Suppressor macrophage (primary cell): ENCODE results near the gene TENM4.
A peak's percentile ranks its signal among the peaks of the same experiment; 100 is the strongest.

Experiments
- DNase-seq, 4 experiments: peaks; one replicate each; pipeline ENCODE4 v3.0.0-alpha.2; 2020 to 2022

The TENM4 gene

DNA sequence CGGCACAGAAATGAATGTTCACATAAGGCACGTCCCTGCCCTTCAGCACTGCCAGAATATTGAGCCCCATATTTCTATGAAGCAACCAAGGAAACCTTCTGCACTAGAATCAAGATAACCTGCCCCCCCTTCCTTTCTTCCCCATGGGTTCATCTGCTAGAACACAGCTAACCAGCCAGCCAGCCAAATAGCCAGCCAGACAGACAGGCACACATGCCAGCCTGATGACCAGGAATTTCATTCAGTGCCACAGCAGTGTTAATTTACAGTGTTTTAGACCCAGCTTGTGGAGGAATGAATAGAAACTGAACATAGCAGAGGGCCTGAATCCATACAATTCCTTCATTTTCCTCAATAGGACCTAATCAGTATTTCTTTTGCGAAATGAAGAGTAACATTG is 57.0 kb downstream of the TENM4 start:
- DNase-seq: no peak

DNA sequence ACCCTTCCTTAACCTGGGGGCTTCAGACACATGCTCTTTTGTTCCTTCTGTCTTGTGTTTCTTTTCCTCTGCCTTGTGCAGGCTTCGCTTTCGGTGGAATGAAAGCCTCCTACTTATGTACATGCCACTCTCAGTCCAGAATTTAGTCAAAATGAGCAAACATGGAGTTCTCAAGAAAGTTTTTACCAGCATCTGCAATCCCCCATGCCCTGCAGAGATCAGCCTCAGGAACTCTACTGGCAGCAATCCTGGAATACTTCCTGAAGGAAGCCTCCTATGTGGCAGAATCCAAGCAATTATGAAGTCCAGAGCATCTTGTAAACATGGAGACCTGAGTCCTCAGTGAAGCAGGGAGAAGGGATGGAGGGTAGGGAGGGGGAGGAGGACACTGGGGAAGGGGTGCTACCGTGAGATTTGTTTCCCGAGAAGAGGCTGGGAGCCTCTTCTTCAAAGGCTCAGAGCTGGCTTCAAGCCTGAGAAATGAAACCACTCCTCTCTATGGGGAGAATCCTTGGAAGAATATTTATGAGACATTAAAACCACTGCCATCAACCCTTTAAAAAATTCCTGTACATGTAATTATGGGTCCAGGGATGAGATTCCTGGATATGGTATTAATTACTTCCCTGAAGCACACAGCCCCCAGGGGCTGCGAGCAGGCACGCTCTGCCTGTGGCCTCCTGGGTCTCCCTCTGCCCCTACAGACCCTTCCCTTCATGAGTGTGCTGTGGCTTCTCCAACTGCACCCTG is 58.4 kb downstream of the TENM4 start:
- DNase-seq: no peak

DNA sequence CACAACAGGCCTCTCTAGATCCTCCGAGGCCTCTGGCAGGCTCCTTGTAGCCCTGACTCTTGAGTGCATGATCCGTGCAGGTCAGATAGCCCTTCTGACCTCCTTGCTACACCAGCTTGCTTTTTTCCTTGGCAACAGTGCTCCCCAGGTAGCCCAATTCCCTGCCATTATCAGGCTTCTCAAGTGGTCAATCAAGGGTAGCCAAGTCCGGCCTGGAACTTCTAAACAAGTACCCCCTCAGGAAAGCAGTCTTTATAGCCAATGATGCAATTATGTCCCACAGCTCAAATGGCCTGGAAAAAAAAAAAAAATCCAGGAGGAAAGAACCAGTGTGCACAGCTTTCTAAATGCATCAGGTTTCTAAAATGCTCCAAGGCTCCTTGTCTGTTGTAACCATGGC is 59.8 kb downstream of the TENM4 start:
- no peak for DNase-seq

DNA sequence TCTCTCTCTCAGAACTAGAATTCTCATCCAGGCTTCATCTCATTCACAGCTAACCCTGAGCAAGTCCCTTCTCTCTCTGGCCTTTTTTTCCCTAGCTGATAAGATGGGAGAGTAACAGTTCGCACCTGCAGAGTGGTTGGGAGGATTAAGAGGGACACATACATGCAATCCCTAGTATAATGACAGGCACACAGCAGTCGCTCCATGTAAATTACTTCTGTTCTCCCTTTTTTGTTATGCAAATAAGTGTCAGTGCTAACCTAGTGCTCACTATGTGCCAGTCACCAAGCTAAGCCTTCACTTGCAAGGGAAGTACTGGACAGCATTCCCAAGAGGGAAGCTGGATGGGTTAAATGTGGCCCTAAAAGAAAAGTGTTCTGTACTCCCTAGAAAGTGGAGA is 63.4 kb downstream of the TENM4 start:
- no peak for DNase-seq

DNA sequence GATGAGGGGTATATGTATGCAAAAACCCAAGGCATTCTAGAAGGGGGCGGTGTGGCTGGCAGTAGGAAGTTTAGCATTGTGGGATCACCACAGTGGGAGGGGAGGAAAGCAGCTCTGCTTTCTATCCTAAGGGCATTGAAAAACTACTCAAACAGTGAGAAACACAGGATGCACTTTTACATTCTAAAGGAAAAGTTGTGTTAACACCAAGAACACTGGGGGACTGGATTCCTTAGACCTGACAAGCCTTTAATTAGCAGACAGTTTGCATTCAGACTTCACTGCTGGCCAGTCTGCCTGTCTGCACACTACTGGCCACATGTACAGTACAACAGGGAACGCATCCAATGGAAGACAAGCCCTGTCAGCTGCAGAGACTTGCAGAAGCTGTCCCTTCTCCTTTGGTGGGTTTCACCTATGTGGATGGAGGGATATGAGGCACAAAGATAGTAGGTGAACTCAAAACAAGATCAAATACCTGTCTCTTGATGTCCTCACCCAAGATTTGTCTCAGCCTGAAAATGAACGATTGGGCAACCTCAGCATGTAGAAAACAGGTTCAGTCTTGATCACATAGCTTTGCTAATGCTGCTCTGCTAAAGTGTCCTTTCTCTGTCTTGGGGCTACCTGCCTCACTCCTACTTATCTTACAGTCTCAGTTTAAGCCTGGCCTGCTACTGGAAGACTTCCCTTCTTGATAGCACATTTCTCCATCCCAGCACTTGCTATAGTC is 64.8 kb downstream of the TENM4 start:
- DNase-seq: no peak

DNA sequence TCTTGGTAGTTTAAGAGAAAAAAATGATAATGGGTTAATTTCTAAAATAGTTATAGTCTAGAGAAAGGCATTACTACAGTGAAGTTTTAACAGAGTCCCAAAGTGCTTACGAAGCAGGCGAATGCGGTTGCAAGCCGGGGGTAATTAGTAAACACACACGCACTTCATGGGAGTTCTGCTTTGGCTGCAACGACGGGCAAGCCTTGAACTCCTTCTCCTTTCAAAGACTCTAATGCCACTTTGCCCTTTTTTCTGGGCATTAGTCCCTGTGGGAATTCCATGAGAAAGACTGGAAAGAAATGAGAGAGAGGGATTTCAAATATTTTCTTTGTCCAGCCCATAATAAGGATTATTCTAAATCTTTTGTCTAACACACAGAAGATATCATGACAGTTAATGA is 66.1 kb downstream of the TENM4 start:
- DNase-seq: no peak

DNA sequence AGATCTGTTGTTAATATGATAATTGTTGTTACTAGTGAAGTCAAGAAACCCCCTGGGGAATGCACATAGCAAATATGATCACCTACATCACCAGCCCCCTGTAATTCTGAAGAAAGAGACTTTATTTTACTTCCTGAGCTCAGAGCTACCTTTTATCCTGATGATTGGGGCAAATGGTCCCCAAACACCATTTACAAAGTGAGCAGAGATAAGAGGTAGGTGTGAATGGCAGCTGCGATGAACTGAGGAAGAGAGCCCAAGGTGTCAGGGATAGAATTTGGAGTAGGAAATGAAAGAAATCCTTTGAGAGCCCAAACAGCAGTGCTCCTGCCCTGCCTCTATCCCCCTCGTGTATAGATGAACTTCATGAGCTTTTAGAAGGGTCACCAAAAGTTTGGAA is 69.1 kb downstream of the TENM4 start:
- DNase-seq: no peak

DNA sequence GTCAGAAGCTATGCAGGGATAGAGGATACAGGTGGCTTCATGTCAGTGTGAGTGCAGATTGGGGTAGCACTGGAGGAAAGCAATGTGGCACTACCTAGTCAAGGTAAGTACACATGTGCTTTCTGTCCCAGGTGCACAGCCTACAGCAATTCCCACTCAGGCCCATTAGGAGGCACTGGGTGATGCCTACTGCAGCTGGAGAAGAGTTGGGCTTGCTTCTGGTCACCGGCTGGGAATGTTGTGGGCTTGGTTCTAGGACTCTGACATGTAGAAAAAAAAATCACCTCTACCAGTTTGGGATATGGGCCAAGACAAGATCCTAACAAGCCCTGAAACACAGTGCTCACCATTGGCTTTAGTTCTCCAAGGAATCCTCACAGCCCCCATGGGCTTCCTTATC is 69.7 kb downstream of the TENM4 start:
- DNase-seq: no peak

DNA sequence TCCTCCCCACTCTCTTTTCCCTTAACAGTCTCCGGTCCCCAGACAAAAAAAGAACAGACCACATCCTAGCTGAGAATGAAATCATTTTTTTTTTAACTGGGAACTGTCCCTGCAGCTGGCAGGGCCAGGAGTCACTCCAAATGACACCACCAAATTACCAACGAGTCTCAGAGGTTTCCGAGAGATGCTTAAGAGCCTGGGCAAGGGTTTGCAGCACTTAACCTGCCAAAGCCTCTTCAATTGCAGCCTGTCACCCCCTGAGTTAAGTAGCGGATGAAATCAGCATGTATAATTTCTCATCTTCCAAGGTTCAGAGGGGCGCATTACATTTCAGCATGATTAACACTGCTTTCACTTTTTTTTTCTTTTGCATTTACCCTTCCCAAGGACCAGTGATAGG is 71.8 kb downstream of the TENM4 start:
- DNase-seq: no peak

DNA sequence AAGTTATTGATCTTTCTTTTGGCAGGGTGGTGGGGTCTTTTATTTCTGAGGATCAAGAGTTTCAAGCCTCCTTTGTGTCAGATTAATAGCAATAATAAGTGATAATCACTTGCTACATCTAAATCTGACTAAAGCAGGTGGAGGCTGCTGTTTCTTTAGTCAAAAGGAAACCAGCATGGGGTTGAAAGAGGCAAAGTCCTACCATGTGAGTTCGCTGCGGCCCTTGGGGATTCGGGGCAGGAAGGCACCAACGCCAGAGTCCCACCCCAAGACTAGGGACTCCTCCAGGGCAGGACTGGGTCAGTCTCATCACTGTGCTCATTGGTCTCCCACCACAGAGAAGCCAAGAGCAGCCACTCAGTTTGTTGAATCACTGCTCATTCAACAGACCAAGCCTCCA is 73.0 kb downstream of the TENM4 start:
- no peak for DNase-seq

DNA sequence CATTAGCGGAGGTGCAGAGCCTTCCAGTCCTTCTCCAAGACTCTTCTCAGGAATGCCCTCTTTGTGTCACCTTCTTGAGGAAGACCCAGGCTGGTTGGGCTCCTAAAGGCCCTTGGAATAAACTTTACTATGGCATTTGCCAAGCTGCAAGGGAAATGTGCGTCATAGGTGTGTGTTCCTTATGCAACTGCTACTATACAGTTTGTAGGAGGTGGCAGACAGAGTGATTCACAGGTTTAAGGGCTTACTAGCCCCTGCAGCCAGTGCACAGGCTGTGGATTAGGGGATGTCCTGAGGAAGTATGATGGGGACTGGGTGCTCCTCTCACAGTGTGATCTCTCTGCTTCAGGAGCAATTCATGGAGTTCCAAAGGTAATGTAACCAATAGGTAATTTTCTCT is 74.6 kb downstream of the TENM4 start:
- DNase-seq: no peak

DNA sequence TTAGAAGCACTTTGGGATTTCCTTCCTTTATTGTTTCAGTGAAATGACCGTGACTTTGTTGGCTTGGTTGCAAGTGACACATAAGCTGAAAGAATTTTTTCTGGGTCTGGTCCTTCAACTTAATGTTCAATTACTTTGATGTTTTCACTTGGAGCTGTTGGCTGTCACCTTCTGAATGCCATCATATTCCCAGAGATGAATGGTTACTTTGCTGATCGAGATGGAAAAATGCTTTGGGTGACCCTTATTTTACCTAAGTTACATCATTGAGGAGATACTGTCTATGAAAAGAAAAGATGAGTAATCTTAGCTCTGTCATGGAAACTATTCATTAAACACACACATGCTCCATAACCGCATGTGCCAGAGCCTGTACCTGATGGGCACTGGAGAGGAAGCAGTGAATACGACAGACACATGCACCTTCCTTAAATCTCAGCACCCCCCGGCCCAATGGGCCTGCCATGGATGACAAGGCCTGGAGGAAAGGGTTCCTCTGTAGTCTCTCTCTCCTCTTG is 76.9 kb downstream of the TENM4 start:
- no peak for DNase-seq

DNA sequence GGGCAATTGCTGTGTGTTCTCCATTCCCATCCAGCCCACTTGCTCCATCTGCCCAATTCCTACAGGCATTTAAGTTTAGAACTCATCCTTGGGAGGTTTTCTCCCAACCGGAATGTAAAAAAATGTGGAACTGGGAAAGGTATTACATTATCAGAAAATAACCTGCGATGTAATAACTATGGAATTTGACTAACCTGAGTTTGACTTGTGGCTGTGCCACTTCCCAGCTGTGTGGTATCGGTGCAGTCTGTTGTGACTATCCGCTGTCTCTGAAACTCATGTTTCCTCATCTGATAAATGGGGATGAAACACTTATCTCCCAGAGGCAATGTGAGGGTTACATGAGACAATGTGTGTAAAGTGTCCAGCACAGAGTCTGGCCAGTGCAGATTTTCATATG is 77.6 kb downstream of the TENM4 start:
- DNase-seq: no peak

DNA sequence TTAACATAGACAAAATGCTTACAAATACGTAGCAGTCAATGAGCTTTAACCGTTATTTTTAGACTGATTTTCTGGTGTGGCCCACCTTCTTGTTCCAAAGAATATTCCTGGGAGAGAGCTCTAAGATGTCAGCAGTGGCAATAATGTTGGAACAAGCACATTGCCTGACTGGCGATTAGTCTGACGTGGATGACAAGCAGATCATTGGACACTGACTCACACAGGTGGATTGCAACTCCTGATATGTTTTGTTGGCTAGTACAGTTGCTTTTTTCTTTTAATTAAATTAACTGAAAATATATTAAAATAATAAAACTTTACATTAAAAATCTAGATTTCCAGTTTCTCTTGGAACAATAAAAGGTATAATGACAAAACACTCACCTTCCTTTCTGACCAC is 78.0 kb downstream of the TENM4 start:
- DNase-seq: no peak

DNA sequence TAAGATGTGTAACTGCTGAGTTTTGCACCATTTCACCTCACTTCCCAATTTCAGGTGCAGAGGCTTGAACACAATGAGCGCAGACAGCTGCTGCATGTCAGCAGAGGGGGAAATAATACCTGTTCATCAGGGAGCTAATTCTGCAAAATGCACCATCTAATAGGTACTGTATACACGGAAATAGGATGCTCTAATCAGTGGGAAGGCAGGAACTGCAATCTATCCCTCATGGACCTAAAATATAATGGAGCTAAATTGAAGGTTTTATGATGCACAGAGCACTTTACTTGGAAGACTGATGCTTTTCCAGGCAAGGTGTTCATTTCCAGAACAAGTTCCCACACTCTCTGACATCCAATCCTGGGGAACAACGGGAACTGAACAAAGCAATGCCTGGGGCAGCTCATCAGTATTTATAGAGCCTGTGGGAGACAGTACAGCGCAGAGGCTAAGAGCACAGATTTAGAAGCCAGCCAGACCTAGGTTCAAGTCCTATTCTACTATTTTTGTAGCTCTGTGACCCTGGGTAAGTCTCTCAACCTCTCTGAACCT is 78.5 kb downstream of the TENM4 start:
- DNase-seq: no peak

DNA sequence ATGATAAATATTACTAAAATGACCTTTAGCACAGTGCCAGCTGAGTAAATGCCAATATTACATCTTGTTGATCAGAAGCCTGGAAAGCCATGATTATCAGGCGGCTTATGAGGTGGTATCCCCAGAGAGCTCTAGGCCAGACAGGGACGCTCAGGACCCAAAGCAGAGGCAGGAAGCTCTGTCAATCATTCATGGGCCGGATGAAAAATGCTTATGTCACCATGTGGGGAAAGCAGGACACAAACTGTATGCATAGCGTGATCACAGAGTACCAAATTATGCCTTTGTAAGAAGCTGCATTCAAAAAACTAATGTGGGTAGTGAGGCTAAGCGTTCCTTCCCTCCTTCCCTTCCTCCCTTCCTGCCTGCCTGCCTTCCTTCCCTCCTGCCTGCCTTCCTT is 82.6 kb downstream of the TENM4 start:
- DNase-seq: no peak

DNA sequence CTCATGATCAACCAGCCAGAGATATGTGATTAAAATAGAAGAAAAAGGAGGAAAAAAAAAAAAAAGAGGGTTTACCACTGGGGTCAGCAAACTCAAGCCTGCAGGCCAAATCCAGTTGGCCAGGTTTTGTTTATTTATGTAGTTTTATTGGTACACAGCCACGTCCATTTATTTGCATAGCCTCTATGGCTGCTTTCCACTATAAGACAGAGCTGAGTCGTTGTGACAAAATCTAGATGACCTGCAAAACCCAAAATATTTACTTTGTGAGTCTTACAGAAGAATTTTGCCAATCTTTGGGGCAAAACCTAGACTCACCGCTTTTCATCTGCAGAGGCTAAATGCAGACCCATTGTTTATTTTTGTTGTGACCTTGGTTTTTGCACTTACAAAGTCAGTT is 87.1 kb downstream of the TENM4 start:
- no peak for DNase-seq

DNA sequence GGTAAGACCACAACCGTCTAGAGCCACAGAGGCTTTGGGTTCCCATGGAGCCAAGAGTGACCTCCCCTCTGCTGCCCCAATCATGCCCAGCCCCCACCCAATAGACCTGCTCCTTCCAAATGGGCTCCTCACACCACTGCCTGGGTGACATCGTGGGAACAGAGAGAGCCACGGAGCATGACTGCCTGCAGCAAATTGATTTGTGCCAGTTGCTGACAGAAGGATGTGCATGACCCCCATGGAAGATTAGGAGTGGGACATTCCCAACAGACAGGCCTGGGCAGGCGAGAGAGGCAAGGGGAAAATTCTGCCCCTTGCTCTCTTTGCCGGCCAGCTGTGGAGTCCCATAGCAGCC is 88.5 kb downstream of the TENM4 start:
- DNase-seq: no peak

DNA sequence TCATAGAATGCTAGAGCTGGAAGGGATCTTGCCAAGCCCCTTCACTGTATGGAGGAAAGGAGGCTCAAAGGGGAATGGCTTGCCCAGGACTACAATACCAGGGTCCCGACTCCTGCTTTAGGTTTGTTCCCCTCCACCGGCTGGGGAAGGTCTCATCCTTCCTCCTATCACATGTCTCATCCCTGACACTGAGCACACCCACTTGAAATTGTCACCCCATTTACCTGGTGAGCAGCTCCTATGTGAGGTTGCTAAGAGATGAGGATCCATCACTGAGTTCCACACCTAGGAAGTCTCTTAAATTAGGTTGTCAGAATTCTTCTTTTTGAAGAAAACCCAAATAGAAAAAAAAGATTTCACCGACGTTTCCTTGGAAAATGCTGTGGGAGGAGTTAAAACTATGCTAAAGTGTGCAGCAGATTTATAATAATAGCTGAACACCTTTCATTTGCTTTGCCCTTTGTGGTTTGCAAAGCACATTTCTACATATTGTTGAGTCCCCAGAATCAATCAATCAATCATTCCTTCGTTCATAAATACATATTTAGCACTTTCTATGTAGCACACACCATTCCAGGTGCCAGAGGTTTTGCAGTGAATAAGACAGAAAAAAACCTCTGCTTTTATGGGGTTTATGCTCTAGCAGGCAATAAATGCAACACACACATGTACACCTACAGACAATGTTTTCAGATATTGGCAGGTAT is 91.7 kb downstream of the TENM4 start:
- DNase-seq: no peak

DNA sequence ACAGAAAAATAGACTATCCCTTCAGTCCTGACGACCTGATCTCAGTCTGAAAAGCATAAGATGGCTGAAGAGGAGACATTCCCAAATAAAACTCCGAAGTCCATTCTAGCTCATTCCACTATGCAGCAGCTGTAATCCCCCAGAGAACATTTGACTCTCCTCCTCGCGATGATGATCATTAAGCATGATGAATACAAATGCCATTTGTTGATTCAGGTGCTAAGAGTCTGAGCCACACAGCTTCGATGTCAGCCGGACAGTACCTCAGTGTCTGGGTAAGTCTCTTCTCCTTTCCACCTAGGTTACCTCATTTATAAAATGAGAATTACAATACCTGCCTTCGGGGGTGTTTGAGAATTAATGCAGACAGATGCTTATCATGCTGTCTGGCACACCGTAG is 94.8 kb downstream of the TENM4 start:
- no peak for DNase-seq

DNA sequence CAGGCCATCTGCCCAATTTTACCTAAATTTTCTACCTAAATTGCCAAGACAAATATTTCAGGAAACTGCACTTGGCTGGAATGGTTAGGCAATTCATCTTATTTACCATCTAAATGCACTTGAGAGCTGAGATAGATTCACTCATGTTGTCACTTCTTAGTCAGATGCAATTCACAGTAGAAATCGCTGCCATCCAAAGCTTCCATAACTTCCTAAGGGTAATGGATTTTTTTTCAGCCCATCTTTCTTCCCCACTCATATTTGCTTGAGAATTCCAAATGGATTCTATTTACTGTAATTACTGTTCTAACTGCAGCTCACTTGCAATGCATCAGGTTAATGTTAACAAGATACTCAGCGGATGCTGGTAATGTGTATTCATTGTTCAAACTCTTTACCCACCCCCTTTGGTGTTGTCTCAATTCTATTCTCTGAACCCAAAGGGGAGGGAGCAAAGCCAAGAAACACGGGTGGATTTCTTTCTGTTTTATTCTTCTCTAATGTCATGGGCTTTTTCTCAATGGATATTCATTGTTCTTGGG is 96.0 kb downstream of the TENM4 start:
- DNase-seq: no peak

DNA sequence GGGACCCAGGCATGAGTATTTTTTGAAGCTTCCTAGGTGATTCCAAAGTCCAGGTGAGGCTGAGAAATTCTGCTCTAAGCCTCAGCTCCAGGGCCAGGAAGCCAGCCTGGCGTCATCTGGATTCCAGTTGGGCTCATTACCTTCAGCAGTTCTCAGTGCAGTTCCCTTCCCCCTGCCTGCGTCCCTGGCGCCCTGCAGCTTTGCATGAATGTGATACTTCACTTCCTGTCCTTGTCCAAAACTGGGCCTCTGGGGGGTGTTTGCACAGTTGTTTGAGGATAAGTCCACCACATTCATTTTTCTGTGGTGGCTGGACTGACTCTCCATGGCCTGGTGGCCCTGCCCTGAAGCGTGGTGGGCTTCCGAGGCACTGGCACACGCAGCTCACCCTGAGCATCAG is 98.1 kb downstream of the TENM4 start:
- no peak for DNase-seq

DNA sequence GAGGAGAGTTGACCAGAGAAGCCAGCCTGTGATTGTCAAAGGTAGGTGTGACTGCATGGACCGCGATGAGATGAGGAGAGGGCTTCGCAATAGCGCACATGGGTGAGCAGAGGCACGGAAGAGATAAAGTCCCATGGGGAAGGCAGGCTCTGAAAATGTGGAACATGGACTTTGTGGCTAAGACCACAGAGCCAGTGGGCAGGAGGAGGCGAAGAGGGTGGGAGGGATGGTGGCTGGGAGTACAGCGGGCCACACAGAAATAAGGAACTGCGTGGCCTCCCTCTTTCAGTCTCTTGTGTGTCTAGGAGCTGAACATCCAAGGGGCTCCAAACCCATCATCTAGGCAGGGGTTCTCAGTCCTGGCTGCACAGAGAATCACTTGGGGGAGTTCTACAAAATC is 98.6 kb downstream of the TENM4 start:
- peak in 1 of 4 experiments; percentile 14 for DNase-seq
